Rectal smooth muscle tissue (tissue), 1 donor: ENCODE results near the gene RETSAT.

Source experiments
- H3K27ac ChIP-seq: one replicate; pipeline ENCODE4 v1.7.0; 2013; ENCODE audit warnings: low read depth, low read length, inconsistent platforms
- H3K27me3 ChIP-seq: one replicate; pipeline ENCODE4 v1.7.0; 2013; ENCODE audit warnings: low read length; ENCODE audit not compliant: control insufficient read depth, insufficient read depth
- H3K36me3 ChIP-seq: one replicate; pipeline ENCODE4 v1.7.0; 2013; ENCODE audit warnings: low read length; ENCODE audit not compliant: control insufficient read depth, insufficient read depth
- H3K4me1 ChIP-seq: one replicate; pipeline ENCODE4 v1.7.0; 2013; ENCODE audit warnings: low read length; ENCODE audit not compliant: control insufficient read depth, insufficient read depth
- H3K4me3 ChIP-seq: one replicate; pipeline ENCODE4 v1.7.0; 2013; ENCODE audit warnings: low read length
- H3K9ac ChIP-seq: one replicate; pipeline ENCODE4 v1.7.0; 2013; ENCODE audit warnings: low read length

RETSAT gene

GRCh38 chr2:85309699-85310321, 44.5 kb downstream of the RETSAT start:
- H3K27me3 ChIP-seq = peaks cover 4% of the 10 kb centered on the region
- no peak overlapping the region for H3K9ac ChIP-seq
- no peaks in the 10 kb centered on the region for H3K4me1 ChIP-seq
- H3K4me3 ChIP-seq = no peak overlapping the region
- peaks cover 1% of the 10 kb centered on the region for H3K36me3 ChIP-seq
- no peak overlapping the region for H3K27ac ChIP-seq

GRCh38 chr2:85308896-85309555, 45.3 kb downstream of the RETSAT start:
- Histone ChIP-seq H3K27ac (no peak overlapping the region), H3K27me3 (peaks cover 4% of the 10 kb centered on the region), H3K36me3 (peaks cover 4% of the 10 kb centered on the region), H3K4me1 (no peaks in the 10 kb centered on the region), H3K4me3 (no peak overlapping the region), H3K9ac (no peak overlapping the region)

- peaks cover 4% of the 10 kb centered on the region for H3K27me3 ChIP-seq
- H3K9ac ChIP-seq = no peak overlapping the region
- H3K27ac ChIP-seq = no peak overlapping the region
- H3K36me3 ChIP-seq = peaks cover 4% of the 10 kb centered on the region
- H3K4me1 ChIP-seq = no peaks in the 10 kb centered on the region
- H3K4me3 ChIP-seq = no peak overlapping the region
Measured at GRCh38 chr2:85308201-85308600, 46.1 kb downstream of the RETSAT start.

- peaks cover 4% of the 10 kb centered on the region for H3K36me3 ChIP-seq
- peak overlapping the region; percentile 19 for H3K9ac ChIP-seq
Measured at GRCh38 chr2:85307527-85307897, 46.8 kb downstream of the RETSAT start.

GRCh38 chr2:85303780-85304531, 50.4 kb downstream of the RETSAT start:
- no peak overlapping the region for H3K27ac ChIP-seq
- H3K36me3 ChIP-seq = peaks cover 4% of the 10 kb centered on the region
- no peaks in the 10 kb centered on the region for H3K4me1 ChIP-seq
- no peak overlapping the region for H3K9ac ChIP-seq
- H3K4me3 ChIP-seq = no peak overlapping the region
- H3K27me3 ChIP-seq = peaks cover 4% of the 10 kb centered on the region

More at GRCh38 chr2:85307527-85307897, 46.8 kb downstream of the RETSAT start:
- no peaks in the 10 kb centered on the region for H3K4me1 ChIP-seq
- H3K27ac ChIP-seq = no peak overlapping the region
- H3K27me3 ChIP-seq = peaks cover 4% of the 10 kb centered on the region
- peak overlapping the region; percentile 49 for H3K4me3 ChIP-seq

GRCh38 chr2:85302121-85302520, 52.2 kb downstream of the RETSAT start:
- Histone ChIP-seq H3K4me3 (no peak overlapping the region), H3K27ac (no peak overlapping the region), H3K4me1 (no peaks in the 10 kb centered on the region), H3K9ac (no peak overlapping the region), H3K36me3 (peaks cover 4% of the 10 kb centered on the region), H3K27me3 (peaks cover 4% of the 10 kb centered on the region)
